WTC11 (cell line): Measurements from ENCODE around the gene RAD51AP2.
"Not testable (repeated sequence)": the region's sequence is repeated elsewhere in the genome, so short reads cannot be mapped to it uniquely, and the experiment has no call there.

Experiments
- CREB1 ChIP-seq: sonication (generic); formaldehyde crosslinking; IDR thresholded peaks from 2 replicates; pipeline ENCODE4 v1.8.0; 2023; ENCODE audit warnings: mild to moderate bottlenecking, missing genetic modification reagents
- CTCF ChIP-seq: fragments of 200-600 bp; IDR thresholded peaks from 2 replicates; pipeline ENCODE4 v1.8.0; 2022; ENCODE audit warnings: antibody characterized with exemption
- E2F1 ChIP-seq: sonication (generic); formaldehyde crosslinking; IDR thresholded peaks from 2 replicates; pipeline ENCODE4 v1.8.0; 2022; ENCODE audit warnings: mild to moderate bottlenecking, missing genetic modification reagents
- ELF4 ChIP-seq: sonication (generic); formaldehyde crosslinking; IDR thresholded peaks from 2 replicates; pipeline ENCODE4 v1.8.1; 2022; ENCODE audit warnings: low read depth, mild to moderate bottlenecking, moderate library complexity, missing genetic modification reagents
- JUN ChIP-seq: sonication (generic); formaldehyde crosslinking; IDR thresholded peaks from 2 replicates; pipeline ENCODE4 v1.8.0; 2023; ENCODE audit warnings: mild to moderate bottlenecking, missing genetic modification reagents
- NFYB ChIP-seq: sonication (generic); formaldehyde crosslinking; conservative IDR thresholded peaks from 2 replicates; pipeline ENCODE4 v1.8.0; 2022; ENCODE audit warnings: low read depth, missing genetic modification reagents
- ZNF121 ChIP-seq: sonication (generic); formaldehyde crosslinking; IDR thresholded peaks from 2 replicates; pipeline ENCODE4 v1.8.0; 2023; ENCODE audit warnings: missing genetic modification reagents

GRCh38 chr2:17488610-17489009, 29.6 kb downstream of the RAD51AP2 start:
- TF ChIP-seq NFYB (CRISPR knock-in tag); CTCF; ZNF121; CREB1 (CRISPR knock-in tag); JUN (CRISPR knock-in tag); E2F1 (CRISPR knock-in tag); ELF4 (CRISPR knock-in tag): not testable (repeated sequence)
